Neuronal stem cell (in vitro differentiated cells): Measurements from ENCODE around the gene CMTR1.
A peak's percentile ranks its signal among the peaks of the same experiment; 100 is the strongest.

Experiments used
- DNase-seq: peaks from one replicate; pipeline ENCODE4 v3.0.0-alpha.2; 2013; ENCODE audit warnings: low spot score
- H2AFZ ChIP-seq: one replicate; pipeline ENCODE4 v1.6.1; 2013; ENCODE audit warnings: mild to moderate bottlenecking, low read length, inconsistent platforms
- H2AK5ac ChIP-seq: 2 replicates; pipeline ENCODE4 v1.6.1; 2013; ENCODE audit warnings: low read depth, mild to moderate bottlenecking, inconsistent platforms, low read length, moderate library complexity, mixed read lengths
- H2BK120ac ChIP-seq: 2 replicates; pipeline ENCODE4 v1.6.1; 2013; ENCODE audit warnings: low read depth, mild to moderate bottlenecking, inconsistent platforms, low read length, moderate library complexity, mixed read lengths
- H2BK12ac ChIP-seq: one replicate; pipeline ENCODE4 v1.6.1; 2013; ENCODE audit warnings: low read length, inconsistent platforms
- H2BK15ac ChIP-seq: 2 replicates; pipeline ENCODE4 v1.6.1; 2013; ENCODE audit warnings: mild to moderate bottlenecking, low read length, inconsistent platforms, mixed read lengths
- H2BK5ac ChIP-seq: one replicate; pipeline ENCODE4 v1.6.1; 2013; ENCODE audit warnings: inconsistent platforms, mild to moderate bottlenecking, low read length, moderate library complexity
- H3K14ac ChIP-seq: one replicate; pipeline ENCODE4 v1.6.1; 2013; ENCODE audit warnings: low read length, inconsistent platforms
- H3K18ac ChIP-seq: 2 replicates; pipeline ENCODE4 v1.6.1; 2013; ENCODE audit warnings: low read length, inconsistent platforms
- H3K23ac ChIP-seq: 2 replicates; pipeline ENCODE4 v1.6.1; 2013; ENCODE audit warnings: low read depth, mild to moderate bottlenecking, mixed read lengths, low read length, inconsistent platforms; ENCODE audit not compliant: poor library complexity
- H3K27ac ChIP-seq: replicated peaks from 3 replicates; pipeline ENCODE4 v1.5.1; 2013; ENCODE audit warnings: low read length, inconsistent platforms
- H3K27me3 ChIP-seq, 3 experiments: 2 replicates each; pipeline ENCODE4 v1.6.1; 2013; ENCODE audit warnings: low read length in 3 of 3, mild to moderate bottlenecking in 2 of 3, inconsistent platforms in 1 of 3, low read depth in 1 of 3, mixed read lengths in 1 of 3, moderate library complexity in 1 of 3; ENCODE audit not compliant: control insufficient read depth in 3 of 3, insufficient read depth in 3 of 3
- H3K36me3 ChIP-seq, 2 donors: replicated peaks in 1 of 2; 2 replicates each; pipeline ENCODE4 v1.6.1; 2013; ENCODE audit warnings: low read length in 2 of 2; ENCODE audit not compliant: control insufficient read depth in 2 of 2, insufficient read depth in 2 of 2
- H3K4ac ChIP-seq: 2 replicates; pipeline ENCODE4 v1.6.1; 2013; ENCODE audit warnings: inconsistent platforms, mild to moderate bottlenecking, low read length, moderate library complexity
- H3K4me1 ChIP-seq, 2 donors: 1 replicate in 1 of 2; 2 replicates in 1 of 2; pipeline ENCODE4 v1.6.1; 2013; ENCODE audit warnings: low read length in 2 of 2, low read depth in 1 of 2; ENCODE audit not compliant: control insufficient read depth in 2 of 2, insufficient read depth in 1 of 2
- H3K4me2 ChIP-seq: one replicate; pipeline ENCODE4 v1.6.1; 2013; ENCODE audit warnings: mild to moderate bottlenecking, low read length, inconsistent platforms; ENCODE audit not compliant: insufficient read depth, poor library complexity, severe bottlenecking
- H3K4me3 ChIP-seq, 2 donors: 2 replicates each; pipeline ENCODE4 v1.5.1; 2013; ENCODE audit warnings: low read length in 2 of 2, mild to moderate bottlenecking in 2 of 2, inconsistent platforms in 1 of 2, moderate library complexity in 1 of 2
- H3K79me1 ChIP-seq: one replicate; pipeline ENCODE4 v1.6.1; 2013; ENCODE audit warnings: low read depth, mild to moderate bottlenecking, inconsistent platforms, low read length, moderate library complexity
- H3K9ac ChIP-seq: one replicate; pipeline ENCODE4 v1.6.1; 2013; ENCODE audit warnings: mild to moderate bottlenecking, low read depth, low read length, inconsistent platforms; ENCODE audit not compliant: poor library complexity
- H3K9me3 ChIP-seq, 2 donors: replicated peaks in 1 of 2; 2 replicates each; pipeline versions ENCODE3 to v1.6.1; 2013; ENCODE audit warnings: low read length in 2 of 2, mild to moderate bottlenecking in 2 of 2, inconsistent platforms in 1 of 2, low read depth in 1 of 2, mixed read lengths in 1 of 2, moderate library complexity in 1 of 2; ENCODE audit not compliant: control insufficient read depth in 2 of 2, insufficient read depth in 1 of 2
- H4K8ac ChIP-seq: one replicate; pipeline ENCODE4 v1.6.1; 2013; ENCODE audit warnings: low read depth, mild to moderate bottlenecking, inconsistent platforms, low read length, moderate library complexity
- H4K91ac ChIP-seq: one replicate; pipeline ENCODE4 v1.6.1; 2013; ENCODE audit warnings: low read length, low read depth, mild to moderate bottlenecking, inconsistent platforms; ENCODE audit not compliant: poor library complexity
- WGBS, 2 donors: extraction: QIAGEN DNeasy Blood & Tissue Kit; methylation state at CpG; one replicate each; pipeline ENCODE4 v1.1.7; 2013; ENCODE audit warnings: missing lambda C conversion rate in 2 of 2, mixed read lengths in 1 of 2; ENCODE audit not compliant: insufficient read length in 2 of 2, insufficient replicate concordance in 1 of 2; ENCODE audit errors: extremely low coverage in 2 of 2; 5-methylcytosine and 5-hydroxymethylcytosine counted together

CMTR1 gene

GRCh38 chr6:37486121-37486839, 53.3 kb downstream of the CMTR1 start:
- no peak overlapping the region for H3K4ac ChIP-seq

GRCh38 chr6:37487591-37488380, 54.8 kb downstream of the CMTR1 start:
- Histone ChIP-seq H2BK15ac (no peak overlapping the region), H3K23ac (no peak overlapping the region), H3K27me3 (no peaks in the 10 kb centered on the region), H2BK5ac (no peak overlapping the region), H2AK5ac (no peak overlapping the region), H3K36me3 (peaks cover 8 to 19% of the 10 kb centered on the region in 2 donors), H3K4me2 (no peak overlapping the region), H2AFZ (no peak overlapping the region), H3K79me1 (peaks cover 2% of the 10 kb centered on the region), H3K4ac (no peak overlapping the region), H4K8ac (no peak overlapping the region), H3K27ac (no peak overlapping the region), H3K9ac (no peak overlapping the region), H3K14ac (no peak overlapping the region), H3K9me3 (no peaks in the 10 kb centered on the region), H3K18ac (no peak overlapping the region), H3K4me3 (no peak overlapping the region), H2BK120ac (no peak overlapping the region), H2BK12ac (no peak overlapping the region), H4K91ac (no peak overlapping the region), H3K4me1 (peaks cover 8 to 18% of the 10 kb centered on the region in 2 donors)
- DNase-seq, result no peak
- WGBS, 2 donors, result no CpG with 5 or more reads among the region's 9 CpGs

More at GRCh38 chr6:37486121-37486839, 53.3 kb downstream of the CMTR1 start:
- WGBS, 2 donors, result no CpG with 5 or more reads among the region's 8 CpGs
- no peak overlapping the region for H3K18ac ChIP-seq
- no peak overlapping the region for H2BK5ac ChIP-seq
- H3K9me3 ChIP-seq, result no peaks in the 10 kb centered on the region
- H2BK12ac ChIP-seq, result no peak overlapping the region
- no peak overlapping the region for H3K27ac ChIP-seq
- no peak overlapping the region for H2BK15ac ChIP-seq
- H3K79me1 ChIP-seq, result peaks cover 2% of the 10 kb centered on the region
- H2AK5ac ChIP-seq, result no peak overlapping the region
- no peak overlapping the region for H4K91ac ChIP-seq
- H3K36me3 ChIP-seq, result peaks cover 11 to 33% of the 10 kb centered on the region in 2 donors
- no peak for DNase-seq
- no peak overlapping the region for H3K14ac ChIP-seq
- H3K4me3 ChIP-seq, result no peak overlapping the region
- H3K4me1 ChIP-seq, result peaks cover 15 to 25% of the 10 kb centered on the region in 2 donors
- no peak overlapping the region for H3K4me2 ChIP-seq
- no peak overlapping the region for H2BK120ac ChIP-seq
- H4K8ac ChIP-seq, result no peak overlapping the region
- no peak overlapping the region for H3K9ac ChIP-seq
- no peaks in the 10 kb centered on the region for H3K27me3 ChIP-seq
- no peak overlapping the region for H2AFZ ChIP-seq
- no peak overlapping the region for H3K23ac ChIP-seq

- H3K36me3 ChIP-seq, result peaks cover 2 to 12% of the 10 kb centered on the region in 2 donors
- H3K23ac ChIP-seq, result no peak overlapping the region
- H2AK5ac ChIP-seq, result no peak overlapping the region
- no peak overlapping the region for H3K27ac ChIP-seq
- no peak overlapping the region for H3K4ac ChIP-seq
- no peak overlapping the region for H2BK15ac ChIP-seq
- H4K91ac ChIP-seq, result no peak overlapping the region
- no peaks in the 10 kb centered on the region for H3K9me3 ChIP-seq
- no peak overlapping the region for H2BK5ac ChIP-seq
- no peak overlapping the region for H3K4me3 ChIP-seq
- no peak overlapping the region for H3K9ac ChIP-seq
- DNase-seq, result no peak
- no peak overlapping the region for H4K8ac ChIP-seq
- H2BK12ac ChIP-seq, result no peak overlapping the region
- whole genome bisulfite sequencing, 2 donors, result no CpG with 5 or more reads among the region's 1 CpG
- H3K4me2 ChIP-seq, result no peak overlapping the region
- no peak overlapping the region for H2AFZ ChIP-seq
- H2BK120ac ChIP-seq, result no peak overlapping the region
- H3K27me3 ChIP-seq, result no peaks in the 10 kb centered on the region
- peaks cover 7 to 20% of the 10 kb centered on the region in 2 donors for H3K4me1 ChIP-seq
- H3K14ac ChIP-seq, result no peak overlapping the region
- peaks cover 2% of the 10 kb centered on the region for H3K79me1 ChIP-seq
- no peak overlapping the region for H3K18ac ChIP-seq
Measured at GRCh38 chr6:37488476-37488875, 55.5 kb downstream of the CMTR1 start.

DNA sequence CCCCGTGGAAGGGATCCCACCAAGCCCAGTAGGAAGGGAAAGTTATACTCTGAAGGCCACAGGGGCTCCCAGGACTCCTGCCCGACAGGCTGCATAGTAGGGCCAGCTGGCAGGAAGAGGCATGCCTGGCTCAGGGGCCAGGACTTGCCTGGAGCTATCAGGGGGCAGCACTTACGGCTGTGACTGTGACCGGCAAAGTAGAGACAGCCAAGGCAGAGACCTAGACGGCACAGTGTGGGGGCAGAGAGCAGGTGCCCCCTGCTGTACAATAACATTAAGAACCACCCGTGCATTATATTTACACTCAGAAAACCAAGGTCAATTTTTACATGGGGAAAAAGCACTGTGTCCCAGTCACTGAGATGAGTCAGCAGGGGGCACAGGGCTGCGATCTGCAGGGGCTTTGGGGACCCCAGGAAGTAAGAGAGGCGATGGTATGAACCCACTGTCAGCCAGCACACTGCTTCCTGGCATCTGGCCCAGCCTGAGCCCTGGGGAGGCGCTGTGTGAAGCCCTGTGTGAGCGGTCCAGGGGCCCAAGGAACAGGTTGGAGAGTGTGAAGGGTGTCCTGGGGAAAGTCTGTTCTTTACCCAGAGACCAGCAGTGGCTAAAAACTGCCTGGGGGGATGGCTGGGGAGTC, 56.8 kb downstream of the CMTR1 start:
- no peak overlapping the region for H4K8ac ChIP-seq
- no peak overlapping the region for H4K91ac ChIP-seq
- no peak overlapping the region for H3K4ac ChIP-seq
- H2AK5ac ChIP-seq, result peak overlapping the region; percentile 2
- no peak overlapping the region for H3K4me2 ChIP-seq
- peaks cover 7 to 17% of the 10 kb centered on the region in 2 donors for H3K4me1 ChIP-seq
- H3K9me3 ChIP-seq, result no peaks in the 10 kb centered on the region
- no CpG with 5 or more reads among the region's 10 CpGs for WGBS, 2 donors
- DNase-seq, result no peak
- no peak overlapping the region for H3K18ac ChIP-seq
- peaks cover 0 to 3% of the 10 kb centered on the region in 2 donors for H3K36me3 ChIP-seq
- H3K27ac ChIP-seq, result no peak overlapping the region
- no peak overlapping the region for H2BK12ac ChIP-seq
- H3K4me3 ChIP-seq, result no peak overlapping the region
- H3K27me3 ChIP-seq, result no peaks in the 10 kb centered on the region
- H2AFZ ChIP-seq, result no peak overlapping the region
- H3K23ac ChIP-seq, result no peak overlapping the region
- H2BK120ac ChIP-seq, result no peak overlapping the region
- no peak overlapping the region for H3K9ac ChIP-seq
- no peak overlapping the region for H2BK5ac ChIP-seq
- peaks cover 4% of the 10 kb centered on the region for H3K79me1 ChIP-seq
- no peak overlapping the region for H2BK15ac ChIP-seq
- peak overlapping the region; percentile 21 for H3K14ac ChIP-seq
